Ascending aorta (tissue), 2 donors: Measurements from ENCODE around the gene SRSF9. TPM values are rescaled to one million over a fixed set of nuclear protein-coding genes. Genes with fewer than 3 reads are reported as not detected.

Experiments used
- DNase-seq, 2 donors: peaks; one replicate each; pipeline ENCODE4 v3.0.0-alpha.2; 2019; ENCODE audit warnings: low spot score in 2 of 2
- H3K27ac ChIP-seq, 2 donors: fragments of 200-600 bp; sonication (generic); one replicate each; pipeline ENCODE4 v1.5.1; 2016 to 2017; ENCODE audit warnings: mild to moderate bottlenecking in 1 of 2
- H3K27me3 ChIP-seq: fragments of 200-600 bp; sonication (generic); one replicate; pipeline ENCODE4 v1.5.1; 2017
- H3K36me3 ChIP-seq, 2 donors: fragments of 200-600 bp; sonication (generic); one replicate each; pipeline ENCODE4 v1.5.1; 2016
- H3K4me1 ChIP-seq, 2 donors: fragments of 200-600 bp; sonication (generic); one replicate each; pipeline ENCODE4 v1.5.1; 2016 to 2017; ENCODE audit warnings: mild to moderate bottlenecking in 1 of 2
- H3K4me3 ChIP-seq, 2 donors: fragments of 200-600 bp; sonication (generic); one replicate each; pipeline ENCODE4 v1.5.1; 2016 to 2017; ENCODE audit warnings: mild to moderate bottlenecking in 1 of 2
- H3K9me3 ChIP-seq, 2 donors: fragments of 200-600 bp; sonication (generic); one replicate each; pipeline ENCODE4 v1.5.1; 2016
- intact Hi-C: fragments of 100-400 bp; cut with DNase I; formaldehyde crosslinking; loops from one replicate; pipeline ENCODE4 v1.15.1; 2023
- total RNA-seq: library from RNA; depleted of rRNA; stranded (reverse); fragments of >200 nt; gene quantifications from one replicate; pipeline ENCODE4 v1.1.0, GENCODE V29; 2016
- TF ChIP-seq, protein P1 (sequence below), 3 experiments: fragments of 200-600 bp in 2 of 3; fragments of 450-650 bp in 1 of 3; sonication (generic) in 2 of 3; IDR thresholded peaks; one replicate each; pipeline ENCODE4 v1.5.1; 2016 to 2019; ENCODE audit warnings: antibody characterized with exemption in 3 of 3, mild to moderate bottlenecking in 1 of 3, moderate library complexity in 1 of 3

The SRSF9 gene
- total RNA-seq, 1 donor from 2014 or later = 68.6 TPM

DNA sequence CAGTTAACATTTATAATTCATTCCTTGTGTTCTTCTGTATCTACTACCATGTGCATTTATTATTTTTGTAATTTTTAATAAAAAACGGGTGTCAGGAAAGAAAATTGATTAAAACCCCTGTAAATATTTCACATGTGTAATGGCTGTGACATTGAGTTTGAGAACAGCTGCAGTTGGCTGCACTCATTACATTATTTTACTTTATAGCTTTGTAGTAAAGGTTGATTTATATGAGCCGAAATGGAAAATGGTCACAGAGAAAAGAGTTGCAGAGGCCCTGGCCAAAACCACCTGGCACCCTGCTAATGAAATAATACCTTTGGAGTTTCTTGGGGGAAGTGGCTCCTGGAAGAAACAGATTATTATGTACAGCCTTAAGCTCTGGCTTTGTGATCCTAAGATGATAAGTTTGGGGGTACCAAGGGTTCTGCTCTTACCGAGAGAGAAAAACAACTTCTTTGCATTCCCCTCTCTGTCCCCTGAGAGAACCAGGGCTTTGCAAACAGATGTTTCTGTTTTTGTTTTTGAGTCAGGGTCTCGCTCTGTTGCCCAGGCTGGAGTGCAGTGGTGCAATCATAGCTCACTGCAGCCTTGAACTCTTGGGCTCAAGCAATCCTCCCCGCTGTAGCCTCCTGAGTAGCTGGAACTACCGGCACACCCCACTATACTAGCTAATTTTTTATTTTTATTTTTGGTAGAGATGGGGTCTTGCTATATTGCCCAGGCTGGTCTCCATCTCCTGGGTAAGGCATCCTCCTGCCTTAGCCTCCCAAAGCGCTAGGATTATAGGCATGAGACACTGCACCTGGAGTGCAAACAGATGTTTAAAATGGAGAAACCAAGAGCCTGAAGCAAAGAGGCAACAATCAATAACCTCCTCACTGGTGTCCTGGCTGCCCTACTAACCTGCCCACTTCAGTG, 16.7 kb upstream of the SRSF9 start:
- TF ChIP-seq, protein P1, sequence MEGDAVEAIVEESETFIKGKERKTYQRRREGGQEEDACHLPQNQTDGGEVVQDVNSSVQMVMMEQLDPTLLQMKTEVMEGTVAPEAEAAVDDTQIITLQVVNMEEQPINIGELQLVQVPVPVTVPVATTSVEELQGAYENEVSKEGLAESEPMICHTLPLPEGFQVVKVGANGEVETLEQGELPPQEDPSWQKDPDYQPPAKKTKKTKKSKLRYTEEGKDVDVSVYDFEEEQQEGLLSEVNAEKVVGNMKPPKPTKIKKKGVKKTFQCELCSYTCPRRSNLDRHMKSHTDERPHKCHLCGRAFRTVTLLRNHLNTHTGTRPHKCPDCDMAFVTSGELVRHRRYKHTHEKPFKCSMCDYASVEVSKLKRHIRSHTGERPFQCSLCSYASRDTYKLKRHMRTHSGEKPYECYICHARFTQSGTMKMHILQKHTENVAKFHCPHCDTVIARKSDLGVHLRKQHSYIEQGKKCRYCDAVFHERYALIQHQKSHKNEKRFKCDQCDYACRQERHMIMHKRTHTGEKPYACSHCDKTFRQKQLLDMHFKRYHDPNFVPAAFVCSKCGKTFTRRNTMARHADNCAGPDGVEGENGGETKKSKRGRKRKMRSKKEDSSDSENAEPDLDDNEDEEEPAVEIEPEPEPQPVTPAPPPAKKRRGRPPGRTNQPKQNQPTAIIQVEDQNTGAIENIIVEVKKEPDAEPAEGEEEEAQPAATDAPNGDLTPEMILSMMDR (IDR thresholded peaks at IDR 0.05) = no peak
- no peak overlapping the region for H3K4me3 ChIP-seq
- intact Hi-C loops = no loop called here

DNA sequence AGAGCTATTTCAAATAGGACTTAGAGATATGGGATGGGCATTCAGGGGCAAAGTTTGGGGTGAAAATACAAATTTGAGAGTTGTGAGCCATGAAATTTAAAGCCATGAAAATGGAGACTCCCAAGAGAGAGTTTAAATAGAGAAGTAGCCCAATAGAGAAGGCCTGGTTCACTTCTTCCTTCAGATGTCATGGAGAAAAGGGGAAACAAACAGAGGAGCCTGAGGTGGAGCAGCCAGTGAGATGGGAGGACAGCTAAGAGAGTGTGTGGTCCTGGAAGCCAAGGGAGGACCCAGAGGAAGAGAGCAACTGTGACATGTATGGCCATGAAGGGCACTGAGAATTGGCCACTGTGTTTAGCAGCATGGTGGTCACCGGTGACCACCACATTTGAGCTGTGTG, 14.1 kb upstream of the SRSF9 start:
- Histone ChIP-seq H3K9me3 (no peaks in the 10 kb centered on the region), H3K27ac (no peak overlapping the region), H3K4me3 (no peak overlapping the region), H3K27me3 (no peaks in the 10 kb centered on the region), H3K4me1 (no peaks in the 10 kb centered on the region), H3K36me3 (peaks cover 0 to 9% of the 10 kb centered on the region in 2 donors)
- intact Hi-C loops = no loop called here
- no peak for DNase-seq
- TF ChIP-seq, protein P1 (IDR thresholded peaks at IDR 0.05) = no peak

More for the DNA sequence above, 16.7 kb upstream of the SRSF9 start:
- Histone ChIP-seq H3K27ac (no peak overlapping the region), H3K4me1 (no peaks in the 10 kb centered on the region), H3K36me3 (peaks cover 0 to 9% of the 10 kb centered on the region in 2 donors), H3K9me3 (no peaks in the 10 kb centered on the region), H3K27me3 (no peaks in the 10 kb centered on the region)
- DNase-seq = no peak

DNA sequence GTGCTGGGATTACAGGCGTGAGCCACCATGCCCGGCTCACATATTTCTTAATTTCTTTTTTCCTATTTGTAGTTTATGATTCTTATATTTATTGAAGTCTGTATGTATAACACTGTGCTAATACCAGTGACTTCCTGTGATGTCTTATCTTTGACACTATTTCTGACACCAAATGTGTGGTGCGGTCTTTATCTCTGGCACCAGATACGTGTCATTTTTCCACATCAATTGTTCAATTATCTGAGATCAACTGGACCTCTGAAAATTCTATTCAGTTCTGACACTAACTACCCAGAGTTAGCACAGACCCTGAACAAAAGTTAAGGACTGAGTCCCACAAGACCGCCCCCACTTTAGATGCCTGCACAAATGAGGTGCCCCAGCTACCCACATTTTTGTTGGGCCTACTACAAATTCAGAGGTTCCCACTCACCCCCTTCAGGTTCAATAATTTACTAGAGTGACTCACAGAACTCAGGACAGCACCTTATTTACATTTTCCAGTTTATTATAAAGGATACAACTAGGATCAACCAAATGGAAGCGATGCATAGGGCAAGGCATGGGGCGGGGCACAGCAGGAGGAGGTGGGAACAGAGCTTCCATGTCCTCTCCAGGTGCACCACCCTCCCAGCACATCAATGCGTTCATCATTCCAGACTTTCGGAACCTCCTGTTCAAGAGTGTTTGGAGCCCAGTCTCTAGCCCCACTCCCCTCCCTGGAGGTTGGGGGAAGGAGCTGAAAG, 11.6 kb upstream of the SRSF9 start:
- no peak for DNase-seq
- Histone ChIP-seq H3K4me3 (no peak overlapping the region), H3K36me3 (peaks cover 0 to 9% of the 10 kb centered on the region in 2 donors), H3K27ac (no peak overlapping the region), H3K27me3 (no peaks in the 10 kb centered on the region), H3K9me3 (no peaks in the 10 kb centered on the region), H3K4me1 (no peaks in the 10 kb centered on the region)
- intact Hi-C loops = no loop called here
- TF ChIP-seq, protein P1 (IDR thresholded peaks at IDR 0.05) = no peak

DNA sequence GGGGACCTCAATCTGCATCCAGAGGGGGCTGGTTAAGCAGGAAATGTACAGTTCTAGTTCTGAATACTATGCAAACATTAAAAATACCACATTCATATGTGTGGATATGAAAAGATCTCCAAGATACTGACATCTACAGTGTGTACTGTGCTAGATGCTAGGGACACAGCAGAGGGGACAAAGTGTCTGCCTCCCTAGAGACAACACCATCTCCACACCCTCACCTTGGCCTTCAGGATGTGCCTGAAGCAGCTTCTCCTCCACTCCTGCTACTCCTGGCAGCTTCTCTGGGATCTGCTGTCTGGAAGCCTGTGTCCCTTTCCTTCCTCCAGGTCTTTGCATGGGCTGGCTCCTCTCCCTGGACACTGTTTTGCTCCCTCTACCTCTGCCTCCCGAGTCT, 10.7 kb upstream of the SRSF9 start:
- intact Hi-C loops = no loop called here
- TF ChIP-seq, protein P1 (IDR thresholded peaks at IDR 0.05) = no peak
- Histone ChIP-seq H3K27me3 (no peaks in the 10 kb centered on the region), H3K36me3 (peaks cover 0 to 9% of the 10 kb centered on the region in 2 donors), H3K27ac (no peak overlapping the region), H3K4me3 (no peak overlapping the region), H3K9me3 (no peaks in the 10 kb centered on the region), H3K4me1 (no peaks in the 10 kb centered on the region)
- no peak for DNase-seq

DNA sequence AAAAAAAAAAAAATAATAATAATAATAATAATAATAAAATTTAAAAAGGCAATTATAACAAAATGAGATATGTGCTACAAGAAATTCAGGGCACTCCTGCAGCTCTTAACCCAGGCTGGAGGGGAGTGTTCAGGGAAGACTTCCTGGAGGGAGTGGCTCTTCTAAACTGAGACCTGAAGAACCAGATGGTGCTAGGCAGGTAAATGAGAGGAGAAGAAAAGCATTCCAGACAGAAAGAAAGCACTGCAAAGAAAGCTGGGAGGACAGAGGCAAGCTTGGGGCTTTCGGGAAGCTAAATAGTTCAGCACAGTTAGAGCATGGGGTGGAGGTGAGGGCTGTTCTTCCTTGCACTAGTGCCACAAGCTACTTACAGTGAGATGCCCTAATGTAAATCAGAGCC, 9.9 kb upstream of the SRSF9 start:
- TF ChIP-seq, protein P1 (IDR thresholded peaks at IDR 0.05) = no peak
- Histone ChIP-seq H3K9me3 (no peaks in the 10 kb centered on the region), H3K4me3 (no peak overlapping the region), H3K27ac (no peak overlapping the region), H3K36me3 (peaks cover 0 to 9% of the 10 kb centered on the region in 2 donors), H3K4me1 (no peaks in the 10 kb centered on the region), H3K27me3 (no peaks in the 10 kb centered on the region)
- intact Hi-C loops = no loop called here
- no peak for DNase-seq
